Measurements from ENCODE around the gene ZNF552.
"Not testable (repeated sequence)": the region's sequence is repeated elsewhere in the genome, so short reads cannot be mapped to it uniquely, and the experiment has no call there.

The ZNF552 gene

DNA sequence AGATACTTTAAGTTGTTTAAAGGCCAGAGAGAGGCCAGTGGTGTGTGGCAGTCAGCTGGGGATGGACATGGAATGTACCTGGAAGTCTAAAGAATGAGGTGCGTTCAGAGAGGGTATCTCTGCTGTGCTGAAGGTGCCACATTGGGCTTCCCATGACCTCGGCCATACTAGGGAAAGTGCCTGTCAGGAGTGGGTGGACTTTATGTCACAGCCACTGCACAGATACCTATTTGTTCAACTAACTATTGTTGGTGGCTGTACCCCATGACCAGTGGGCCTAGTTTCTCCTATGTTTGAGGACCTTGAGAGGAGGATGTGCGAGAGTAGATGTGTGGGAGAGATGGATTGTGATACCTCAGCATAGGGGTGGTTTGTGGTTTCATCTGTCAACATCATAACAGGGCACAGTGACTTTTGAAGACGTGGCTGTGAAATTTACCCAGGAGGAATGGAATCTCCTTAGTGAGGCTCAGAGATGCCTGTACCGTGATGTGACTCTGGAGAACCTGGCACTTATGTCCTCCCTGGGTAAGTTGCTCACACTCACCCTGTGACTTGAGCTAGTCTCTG lies 24.0 kb upstream of the ZNF552 start:
- H3K27ac ChIP-seq (ENCODE audit: low read depth, low read length); H3K27me3 ChIP-seq (ENCODE audit: control insufficient read depth in 5 of 5, insufficient read depth in 4 of 5, low read length in 5 of 5); H3K4me3 ChIP-seq (ENCODE audit: low read depth in 1 of 5, low read length in 5 of 5); H3K9me3 ChIP-seq (ENCODE audit: control insufficient read depth in 5 of 5, low read length in 5 of 5); H3K9ac ChIP-seq (ENCODE audit: low read length in 5 of 5): not testable (repeated sequence)
- H3K36me3 ChIP-seq (ENCODE audit: control insufficient read depth in 5 of 5, insufficient read depth in 5 of 5, low read length in 5 of 5) = peaks cover 16 to 30% (median 19%) of the 10 kb centered on the region in 5 donors
- peaks cover 0 to 11% (median 0%) of the 10 kb centered on the region in 5 donors for H3K4me1 ChIP-seq (ENCODE audit: control insufficient read depth in 5 of 5, insufficient read depth in 5 of 5, low read length in 5 of 5)

DNA sequence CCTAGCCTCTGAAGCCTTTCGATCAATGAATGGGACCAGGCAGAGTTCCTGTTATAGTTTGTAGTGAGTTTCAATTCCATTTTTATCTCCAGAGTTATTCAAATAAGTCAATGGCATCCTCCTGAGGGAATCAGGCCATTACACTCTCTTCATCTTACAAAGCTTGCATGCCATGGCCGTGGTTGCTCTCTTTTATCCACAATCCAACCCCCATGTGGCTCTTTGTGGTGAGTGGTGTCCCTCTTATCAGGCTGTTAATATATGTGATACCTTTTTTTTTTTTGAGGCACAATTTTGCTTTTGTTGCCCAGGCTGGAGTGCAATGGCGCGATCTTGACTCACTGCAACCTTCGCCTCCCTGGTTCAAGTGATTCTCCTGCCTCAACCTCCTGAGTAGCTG lies 22.3 kb upstream of the ZNF552 start:
- H3K27me3 ChIP-seq (ENCODE audit: control insufficient read depth in 5 of 5, insufficient read depth in 4 of 5, low read length in 5 of 5); H3K27ac ChIP-seq (ENCODE audit: low read depth, low read length); H3K9ac ChIP-seq (ENCODE audit: low read length in 5 of 5); H3K4me3 ChIP-seq (ENCODE audit: low read depth in 1 of 5, low read length in 5 of 5); H3K9me3 ChIP-seq (ENCODE audit: control insufficient read depth in 5 of 5, low read length in 5 of 5); H3K4me1 ChIP-seq (ENCODE audit: control insufficient read depth in 5 of 5, insufficient read depth in 5 of 5, low read length in 5 of 5): not testable (repeated sequence)
- H3K36me3 ChIP-seq (ENCODE audit: control insufficient read depth in 5 of 5, insufficient read depth in 5 of 5, low read length in 5 of 5) = peaks cover 10 to 21% (median 12%) of the 10 kb centered on the region in 5 donors

DNA sequence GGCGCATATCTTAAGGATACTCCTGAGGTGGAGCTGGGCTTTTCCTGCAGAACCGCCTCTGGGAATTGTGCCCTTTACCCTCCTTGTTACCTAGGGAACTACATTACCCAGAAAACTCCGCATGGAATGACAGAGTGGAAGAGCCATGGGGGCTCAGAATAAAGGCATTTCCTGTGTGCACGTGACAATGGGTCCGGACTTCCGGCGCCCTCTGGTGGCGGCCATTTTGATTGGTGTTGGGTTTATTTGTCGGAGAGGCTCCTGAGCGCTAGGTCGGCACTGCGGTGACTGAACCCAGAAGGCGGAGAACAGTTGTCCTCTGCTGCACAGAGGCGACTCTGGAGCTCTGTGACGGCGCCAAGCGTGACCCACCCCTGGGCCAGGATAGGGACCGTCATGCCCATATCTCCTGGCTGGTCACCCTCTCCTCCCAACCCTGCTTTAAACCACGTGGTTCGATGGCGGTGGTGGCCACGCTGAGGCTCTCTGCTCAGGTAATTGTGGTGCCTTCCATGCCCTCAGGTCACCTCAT lies 15.4 kb upstream of the ZNF552 start, which contains the start of gene ZNF587B:
Gene ZNF587B (plus strand): TSS at position 229 of the 532 bp plus-strand sequence. CDS start 230 bp downstream, at position 459.
- H3K9me3 ChIP-seq (ENCODE audit: control insufficient read depth in 5 of 5, low read length in 5 of 5) = no peaks in the 10 kb centered on the region
- peak within 1 kb of the TSS in 2 of 5 donors; percentile 21 to 54 for H3K9ac ChIP-seq (ENCODE audit: low read length in 5 of 5)
- H3K4me1 ChIP-seq (ENCODE audit: control insufficient read depth in 5 of 5, insufficient read depth in 5 of 5, low read length in 5 of 5) = peaks cover 0 to 7% (median 6%) of the 10 kb centered on the region in 5 donors
- H3K36me3 ChIP-seq (ENCODE audit: control insufficient read depth in 5 of 5, insufficient read depth in 5 of 5, low read length in 5 of 5) = no peaks in the 10 kb centered on the region
- no peaks in the 10 kb centered on the region for H3K27me3 ChIP-seq (ENCODE audit: control insufficient read depth in 5 of 5, insufficient read depth in 4 of 5, low read length in 5 of 5)
- no peak within 1 kb of the TSS for H3K27ac ChIP-seq (ENCODE audit: low read depth, low read length)
- H3K4me3 ChIP-seq (ENCODE audit: low read depth in 1 of 5, low read length in 5 of 5) = peak within 1 kb of the TSS; percentile 52 to 78 (median 62)

DNA sequence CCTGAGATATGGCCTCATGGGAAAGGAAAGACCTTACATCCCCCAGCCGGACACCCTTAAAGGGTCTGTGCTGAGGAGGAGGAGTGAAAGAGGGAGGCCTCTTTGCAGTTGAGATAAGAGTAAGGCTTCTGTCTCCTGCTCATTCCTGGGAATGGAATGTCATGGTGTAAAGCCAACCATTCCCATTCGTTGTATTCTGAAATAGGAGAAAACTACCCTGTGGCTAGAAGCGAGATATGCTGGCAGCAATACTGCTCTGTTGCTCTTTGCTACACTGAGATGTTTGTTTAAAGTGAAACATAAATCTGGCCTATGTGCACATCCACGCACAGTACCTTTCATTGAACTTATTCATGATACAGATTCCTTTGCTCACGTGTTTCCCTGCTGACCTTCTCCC lies 14.6 kb upstream of the ZNF552 start:
- Histone ChIP-seq H3K9ac (ENCODE audit: low read length in 5 of 5) (no peak overlapping the region), H3K27me3 (ENCODE audit: control insufficient read depth in 5 of 5, insufficient read depth in 4 of 5, low read length in 5 of 5) (no peaks in the 10 kb centered on the region), H3K27ac (ENCODE audit: low read depth, low read length) (no peak overlapping the region), H3K4me3 (ENCODE audit: low read depth in 1 of 5, low read length in 5 of 5) (no peak overlapping the region), H3K9me3 (ENCODE audit: control insufficient read depth in 5 of 5, low read length in 5 of 5) (no peaks in the 10 kb centered on the region), H3K36me3 (ENCODE audit: control insufficient read depth in 5 of 5, insufficient read depth in 5 of 5, low read length in 5 of 5) (no peaks in the 10 kb centered on the region), H3K4me1 (ENCODE audit: control insufficient read depth in 5 of 5, insufficient read depth in 5 of 5, low read length in 5 of 5) (peaks cover 0 to 7% (median 6%) of the 10 kb centered on the region in 5 donors)

DNA sequence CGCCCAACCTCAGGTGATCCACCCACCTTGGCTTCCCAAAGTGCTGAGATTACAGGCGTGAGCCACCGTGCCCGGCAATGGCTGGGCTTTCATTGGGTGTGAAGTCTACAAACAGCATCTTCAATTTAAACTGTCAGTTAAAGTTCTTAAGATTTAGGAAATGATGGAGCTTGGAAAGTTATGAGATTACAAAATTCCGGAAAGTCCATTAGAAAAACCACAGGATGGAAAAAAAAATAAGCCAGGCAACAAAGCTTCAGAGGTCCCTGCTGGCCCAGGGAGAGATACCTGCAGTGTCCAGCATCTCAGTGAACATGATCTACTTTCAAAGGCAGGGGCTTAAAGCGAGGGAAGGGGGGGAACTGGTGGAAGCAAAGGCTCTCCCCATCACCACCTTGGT lies 10.8 kb upstream of the ZNF552 start:
- H3K27ac ChIP-seq (ENCODE audit: low read depth, low read length) = no peak overlapping the region
- no peaks in the 10 kb centered on the region for H3K27me3 ChIP-seq (ENCODE audit: control insufficient read depth in 5 of 5, insufficient read depth in 4 of 5, low read length in 5 of 5)
- no peaks in the 10 kb centered on the region for H3K36me3 ChIP-seq (ENCODE audit: control insufficient read depth in 5 of 5, insufficient read depth in 5 of 5, low read length in 5 of 5)
- no peak overlapping the region for H3K4me3 ChIP-seq (ENCODE audit: low read depth in 1 of 5, low read length in 5 of 5)
- H3K4me1 ChIP-seq (ENCODE audit: control insufficient read depth in 5 of 5, insufficient read depth in 5 of 5, low read length in 5 of 5) = peaks cover 0 to 11% (median 10%) of the 10 kb centered on the region in 5 donors
- no peaks in the 10 kb centered on the region for H3K9me3 ChIP-seq (ENCODE audit: control insufficient read depth in 5 of 5, low read length in 5 of 5)
- H3K9ac ChIP-seq (ENCODE audit: low read length in 5 of 5) = no peak overlapping the region

DNA sequence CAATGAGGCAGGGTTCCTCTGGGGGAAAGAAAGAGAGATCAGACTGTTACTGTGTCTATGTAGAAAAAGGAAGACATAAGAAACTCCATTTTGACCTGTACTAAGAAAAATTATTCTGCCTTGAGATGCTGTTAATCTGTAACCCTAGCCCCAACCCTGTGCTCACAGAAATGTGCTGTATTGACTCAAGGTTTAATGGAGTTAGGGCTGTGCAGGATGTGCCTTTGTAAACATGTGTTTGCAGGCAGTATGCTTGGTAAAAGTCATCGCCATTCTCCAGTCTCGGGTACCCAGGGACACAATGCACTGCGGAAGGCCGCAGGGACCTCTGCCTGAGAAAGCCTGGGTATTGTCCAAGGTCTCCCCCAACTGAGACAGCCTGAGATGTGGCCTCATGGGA lies 8.9 kb upstream of the ZNF552 start:
- not testable (repeated sequence) for H3K4me3 ChIP-seq (ENCODE audit: low read depth in 1 of 5, low read length in 5 of 5); H3K27ac ChIP-seq (ENCODE audit: low read depth, low read length); H3K9me3 ChIP-seq (ENCODE audit: control insufficient read depth in 5 of 5, low read length in 5 of 5); H3K36me3 ChIP-seq (ENCODE audit: control insufficient read depth in 5 of 5, insufficient read depth in 5 of 5, low read length in 5 of 5); H3K27me3 ChIP-seq (ENCODE audit: control insufficient read depth in 5 of 5, insufficient read depth in 4 of 5, low read length in 5 of 5); H3K9ac ChIP-seq (ENCODE audit: low read length in 5 of 5)
- H3K4me1 ChIP-seq (ENCODE audit: control insufficient read depth in 5 of 5, insufficient read depth in 5 of 5, low read length in 5 of 5) = peaks cover 0 to 17% (median 15%) of the 10 kb centered on the region in 5 donors

DNA sequence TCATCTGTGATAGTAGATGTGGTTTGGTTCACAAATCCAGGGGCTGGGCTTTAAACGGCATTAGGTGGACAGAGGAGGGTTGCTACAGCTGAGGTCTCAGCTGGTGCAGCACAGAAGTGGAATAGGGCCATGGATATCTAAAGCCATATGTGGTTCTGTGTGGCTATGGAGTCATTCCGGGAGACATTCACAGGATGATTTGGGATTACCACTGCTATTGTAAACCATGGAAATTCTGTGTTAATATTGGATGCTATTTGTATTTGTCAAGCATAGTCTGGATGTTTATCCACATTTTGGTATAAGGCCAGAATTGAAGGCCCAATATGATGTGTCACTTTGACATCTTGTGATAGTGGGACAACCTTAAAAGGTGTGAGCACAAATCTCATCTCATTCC lies 8.4 kb upstream of the ZNF552 start:
- not testable (repeated sequence) for H3K27me3 ChIP-seq (ENCODE audit: control insufficient read depth in 5 of 5, insufficient read depth in 4 of 5, low read length in 5 of 5); H3K9me3 ChIP-seq (ENCODE audit: control insufficient read depth in 5 of 5, low read length in 5 of 5); H3K9ac ChIP-seq (ENCODE audit: low read length in 5 of 5); H3K36me3 ChIP-seq (ENCODE audit: control insufficient read depth in 5 of 5, insufficient read depth in 5 of 5, low read length in 5 of 5); H3K27ac ChIP-seq (ENCODE audit: low read depth, low read length); H3K4me3 ChIP-seq (ENCODE audit: low read depth in 1 of 5, low read length in 5 of 5)
- peaks cover 0 to 17% (median 15%) of the 10 kb centered on the region in 5 donors for H3K4me1 ChIP-seq (ENCODE audit: control insufficient read depth in 5 of 5, insufficient read depth in 5 of 5, low read length in 5 of 5)

DNA sequence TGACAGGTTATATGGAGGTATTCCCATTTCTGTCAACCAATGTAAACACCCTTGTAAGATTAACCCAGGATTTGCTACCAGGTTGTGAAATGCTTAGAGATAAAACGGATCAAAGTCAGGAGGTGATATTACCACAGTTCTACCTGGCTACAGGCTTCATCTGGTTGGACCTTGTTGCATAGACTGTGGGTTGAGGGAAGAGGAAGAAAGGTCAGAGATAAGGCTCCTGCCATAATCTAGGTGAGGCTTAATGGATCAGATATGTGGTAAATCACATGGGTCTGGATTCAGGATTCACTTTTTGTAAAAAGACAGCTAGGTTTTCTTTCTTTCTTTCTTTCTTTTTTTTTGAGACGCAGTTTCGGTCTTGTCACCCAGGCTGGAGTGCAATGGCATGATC lies 6.8 kb upstream of the ZNF552 start:
- peaks cover 0 to 17% (median 15%) of the 10 kb centered on the region in 5 donors for H3K4me1 ChIP-seq (ENCODE audit: control insufficient read depth in 5 of 5, insufficient read depth in 5 of 5, low read length in 5 of 5)
- not testable (repeated sequence) for H3K9me3 ChIP-seq (ENCODE audit: control insufficient read depth in 5 of 5, low read length in 5 of 5); H3K27me3 ChIP-seq (ENCODE audit: control insufficient read depth in 5 of 5, insufficient read depth in 4 of 5, low read length in 5 of 5); H3K27ac ChIP-seq (ENCODE audit: low read depth, low read length); H3K9ac ChIP-seq (ENCODE audit: low read length in 5 of 5); H3K36me3 ChIP-seq (ENCODE audit: control insufficient read depth in 5 of 5, insufficient read depth in 5 of 5, low read length in 5 of 5); H3K4me3 ChIP-seq (ENCODE audit: low read depth in 1 of 5, low read length in 5 of 5)

DNA sequence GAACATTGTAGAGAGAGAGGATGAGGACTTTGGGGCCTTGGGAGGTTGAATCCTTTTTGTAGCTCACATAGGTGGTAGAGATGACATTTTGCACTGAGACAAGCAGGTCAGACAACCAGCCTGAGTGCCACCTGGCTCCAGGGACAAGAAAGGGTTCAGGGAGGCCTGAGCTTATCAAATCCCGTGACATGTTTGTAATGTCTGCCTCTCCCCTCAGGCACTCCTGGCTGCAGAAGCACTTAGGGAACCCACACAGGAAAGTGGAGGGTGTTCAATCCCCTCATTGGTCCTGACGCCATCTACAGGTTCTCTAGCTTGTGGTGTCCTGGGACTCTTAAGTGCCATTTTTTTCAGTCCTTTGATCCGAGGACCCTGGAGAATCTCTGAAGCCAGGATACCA lies 6.4 kb upstream of the ZNF552 start:
- H3K36me3 ChIP-seq (ENCODE audit: control insufficient read depth in 5 of 5, insufficient read depth in 5 of 5, low read length in 5 of 5); H3K27ac ChIP-seq (ENCODE audit: low read depth, low read length); H3K27me3 ChIP-seq (ENCODE audit: control insufficient read depth in 5 of 5, insufficient read depth in 4 of 5, low read length in 5 of 5); H3K9me3 ChIP-seq (ENCODE audit: control insufficient read depth in 5 of 5, low read length in 5 of 5): not testable (repeated sequence)
- peaks cover 0 to 17% (median 15%) of the 10 kb centered on the region in 5 donors for H3K4me1 ChIP-seq (ENCODE audit: control insufficient read depth in 5 of 5, insufficient read depth in 5 of 5, low read length in 5 of 5)
- H3K4me3 ChIP-seq (ENCODE audit: low read depth in 1 of 5, low read length in 5 of 5) = peak overlapping the region in 1 of 5 donors; percentile 97
- peak overlapping the region in 2 of 5 donors; percentile 72 to 100 for H3K9ac ChIP-seq (ENCODE audit: low read length in 5 of 5)

DNA sequence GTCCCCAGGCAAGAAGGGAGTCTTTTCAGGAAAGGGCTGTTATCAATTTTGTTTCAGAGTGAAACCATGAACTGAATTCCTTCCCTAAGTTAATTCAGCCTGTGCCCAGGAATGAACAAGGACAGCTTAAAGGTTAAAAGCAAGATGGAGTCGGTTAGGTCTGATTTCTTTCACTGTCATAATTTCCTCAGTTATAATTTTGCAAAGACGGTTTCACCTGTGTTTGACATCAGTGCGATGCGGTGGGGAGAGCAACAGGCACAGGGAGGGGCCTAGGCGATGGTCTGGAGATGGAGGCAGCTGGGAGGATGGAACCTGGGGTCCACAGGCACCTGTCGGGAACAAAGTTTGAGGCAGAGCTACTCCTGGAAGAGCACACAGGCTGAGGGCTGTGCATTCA lies 5.9 kb upstream of the ZNF552 start:
- no peaks in the 10 kb centered on the region for H3K27me3 ChIP-seq (ENCODE audit: control insufficient read depth in 5 of 5, insufficient read depth in 4 of 5, low read length in 5 of 5)
- peak overlapping the region; percentile 86 to 99 (median 97) for H3K4me3 ChIP-seq (ENCODE audit: low read depth in 1 of 5, low read length in 5 of 5)
- H3K9me3 ChIP-seq (ENCODE audit: control insufficient read depth in 5 of 5, low read length in 5 of 5) = no peaks in the 10 kb centered on the region
- peaks cover 0 to 17% (median 15%) of the 10 kb centered on the region in 5 donors for H3K4me1 ChIP-seq (ENCODE audit: control insufficient read depth in 5 of 5, insufficient read depth in 5 of 5, low read length in 5 of 5)
- H3K36me3 ChIP-seq (ENCODE audit: control insufficient read depth in 5 of 5, insufficient read depth in 5 of 5, low read length in 5 of 5) = no peaks in the 10 kb centered on the region
- no peak overlapping the region for H3K27ac ChIP-seq (ENCODE audit: low read depth, low read length)
- H3K9ac ChIP-seq (ENCODE audit: low read length in 5 of 5) = peak overlapping the region in 4 of 5 donors; percentile 72 to 100 (median 98)

Data from subcutaneous abdominal adipose tissue (tissue), 5 donors.